HepG2 (cell line): ENCODE results near the gene GMCL2. TPM values are rescaled to one million over a fixed set of nuclear protein-coding genes. Genes with fewer than 3 reads are reported as not detected.
A peak's percentile ranks its signal among the peaks of the same experiment; 100 is the strongest.

Experiments
- AGO2 ChIP-seq: fragments of 200-400 bp; formaldehyde crosslinking; optimal IDR thresholded peaks from 2 replicates; pipeline ENCODE3; 2017; ENCODE audit warnings: mild to moderate bottlenecking, low read depth, low read length, moderate library complexity
- ARNT2 ChIP-seq: sonication (generic); formaldehyde crosslinking; IDR thresholded peaks from 2 replicates; pipeline ENCODE4 v1.8.0; 2022; ENCODE audit warnings: mild to moderate bottlenecking, low read depth, missing genetic modification reagents, moderate library complexity
- ATF1 ChIP-seq: IDR thresholded peaks from 2 replicates; pipeline ENCODE4 v1.6.1; 2016; ENCODE audit warnings: mild to moderate bottlenecking, control low read depth
- CBX2 ChIP-seq, 2 experiments: fragments of 200-600 bp in 1 of 2; sonication (generic); formaldehyde crosslinking in 1 of 2; IDR thresholded peaks; 2 replicates each; pipeline versions ENCODE4 v1.7.0 to v1.8.1; 2018 to 2022; ENCODE audit warnings: low read depth in 2 of 2, low read length in 1 of 2, mild to moderate bottlenecking in 1 of 2, missing genetic modification reagents in 1 of 2
- CBX5 ChIP-seq: sonication (generic); formaldehyde crosslinking; IDR thresholded peaks from 2 replicates; pipeline ENCODE4 v1.4.0; 2020; ENCODE audit warnings: missing genetic modification reagents, borderline replicate concordance
- HMGA1 ChIP-seq: sonication (generic); formaldehyde crosslinking; conservative IDR thresholded peaks from 2 replicates; pipeline ENCODE4 v1.4.0; 2020; ENCODE audit warnings: missing genetic modification reagents
- LCORL ChIP-seq, 2 experiments: fragments of 450-650 bp in 1 of 2; sonication (generic) in 1 of 2; formaldehyde crosslinking in 1 of 2; IDR thresholded peaks; 2 replicates each; pipeline versions ENCODE4 v1.5.0 to v1.6.1; 2017 to 2020; ENCODE audit warnings: antibody characterized with exemption in 1 of 2, missing genetic modification reagents in 1 of 2
- MIER2 ChIP-seq: IDR thresholded peaks from 2 replicates; pipeline ENCODE4 v1.6.1; 2016; ENCODE audit warnings: missing biosample characterization, missing genetic modification reagents
- PHF21A ChIP-seq: sonication (generic); formaldehyde crosslinking; IDR thresholded peaks from 2 replicates; pipeline ENCODE4 v1.5.0; 2020; ENCODE audit warnings: mild to moderate bottlenecking, missing genetic modification reagents
- SIN3B ChIP-seq: fragments of 150-350 bp; IDR thresholded peaks from 2 replicates; pipeline ENCODE4 v1.6.1; 2014; ENCODE audit warnings: low read length
- SNRNP70 ChIP-seq: fragments of 200-400 bp; formaldehyde crosslinking; IDR thresholded peaks from 2 replicates; pipeline ENCODE4 v1.6.1; 2017; ENCODE audit warnings: mild to moderate bottlenecking, low read depth, low read length, moderate library complexity
- SRSF9 ChIP-seq: fragments of 200-400 bp; formaldehyde crosslinking; IDR thresholded peaks from 2 replicates; pipeline ENCODE4 v1.6.1; 2018; ENCODE audit warnings: borderline replicate concordance, mild to moderate bottlenecking, low read depth, low read length; ENCODE audit not compliant: insufficient read depth, poor library complexity, severe bottlenecking
- SSRP1 ChIP-seq: IDR thresholded peaks from 2 replicates; pipeline ENCODE4 v1.6.1; 2016; ENCODE audit warnings: control low read depth
- SYNCRIP ChIP-seq: fragments of 200-400 bp; formaldehyde crosslinking; IDR thresholded peaks from 2 replicates; pipeline ENCODE4 v1.6.1; 2018; ENCODE audit warnings: mild to moderate bottlenecking, low read depth, low read length; ENCODE audit not compliant: insufficient read depth
- TBX3 ChIP-seq: fragments of 450-650 bp; IDR thresholded peaks from 2 replicates; pipeline ENCODE4 v1.6.1; 2017; ENCODE audit warnings: antibody characterized with exemption, mild to moderate bottlenecking, inconsistent platforms, borderline replicate concordance
- TCF7L2 ChIP-seq: IDR thresholded peaks from 2 replicates; pipeline ENCODE4 v1.6.1; 2011; ENCODE audit warnings: mild to moderate bottlenecking, low read depth, low read length, moderate library complexity
- ZBTB3 ChIP-seq: sonication (generic); formaldehyde crosslinking; IDR thresholded peaks from 2 replicates; pipeline ENCODE4 v1.4.0; 2020; ENCODE audit warnings: low read depth, mild to moderate bottlenecking, moderate library complexity, missing genetic modification reagents, borderline replicate concordance
- ZFP37 ChIP-seq: sonication (generic); formaldehyde crosslinking; IDR thresholded peaks from 2 replicates; pipeline ENCODE4 v1.4.0; 2020; ENCODE audit warnings: missing genetic modification reagents, borderline replicate concordance
- ZFP41 ChIP-seq: sonication (generic); formaldehyde crosslinking; IDR thresholded peaks from 2 replicates; pipeline ENCODE4 v1.4.0; 2020; ENCODE audit warnings: mild to moderate bottlenecking, missing genetic modification reagents, borderline replicate concordance
- ZNF180 ChIP-seq: sonication (generic); formaldehyde crosslinking; IDR thresholded peaks from 2 replicates; pipeline ENCODE4 v1.4.0; 2020; ENCODE audit warnings: low read depth, missing genetic modification reagents, borderline replicate concordance
- ZNF296 ChIP-seq: sonication (generic); formaldehyde crosslinking; conservative IDR thresholded peaks from 2 replicates; pipeline ENCODE4 v1.5.0; 2020; ENCODE audit warnings: mild to moderate bottlenecking, missing genetic modification reagents
- ZNF33B ChIP-seq: sonication (generic); formaldehyde crosslinking; IDR thresholded peaks from 2 replicates; pipeline ENCODE4 v1.5.1; 2020; ENCODE audit warnings: mild to moderate bottlenecking, missing genetic modification reagents
- ZNF670 ChIP-seq: sonication (generic); formaldehyde crosslinking; IDR thresholded peaks from 2 replicates; pipeline ENCODE4 v1.8.0; 2022; ENCODE audit warnings: mild to moderate bottlenecking, missing genetic modification reagents, borderline replicate concordance
- ZNF747 ChIP-seq: sonication (generic); formaldehyde crosslinking; IDR thresholded peaks from 2 replicates; pipeline ENCODE4 v1.8.1; 2023; ENCODE audit warnings: missing genetic modification reagents, mild to moderate bottlenecking, borderline replicate concordance
- ZSCAN31 ChIP-seq: sonication (generic); formaldehyde crosslinking; IDR thresholded peaks from 2 replicates; pipeline ENCODE4 v1.5.0; 2020; ENCODE audit warnings: low read depth, mild to moderate bottlenecking, missing genetic modification reagents
- polyA plus RNA-seq, 8 experiments: library from polyadenylated mRNA; depleted of rRNA in 3 of 8; stranded (reverse) in 7 of 8; unstranded in 1 of 8; fragments of >200 nt; fragmentation: Illumina TruSeq in 4 of 8; extraction: Trizol in 4 of 8; gene quantifications; 2 replicates each; pipeline versions ENCODE4 v1.2.1 to v1.2.3, GENCODE V29; 2011 to 2016; ENCODE audit warnings: low read depth in 4 of 8, missing spikeins in 1 of 8, mixed read lengths in 1 of 8; ENCODE audit not compliant: insufficient read depth in 1 of 8
- total RNA-seq, 5 experiments: library from RNA; depleted of rRNA; stranded (reverse); fragments of >200 nt; fragmentation: Illumina TruSeq; extraction: Trizol; gene quantifications; 2 replicates each; pipeline ENCODE4 v1.2.3, GENCODE V29; 2016; ENCODE audit warnings: low read depth in 1 of 5
- TF ChIP-seq, protein P1 (sequence below): sonication (generic); formaldehyde crosslinking; IDR thresholded peaks from 2 replicates; pipeline ENCODE4 v1.5.1; 2020; ENCODE audit warnings: mild to moderate bottlenecking, missing genetic modification reagents, moderate library complexity
- TF ChIP-seq, protein P2 (sequence below): sonication (generic); formaldehyde crosslinking; IDR thresholded peaks from 2 replicates; pipeline ENCODE4 v1.8.0; 2022; ENCODE audit warnings: missing genetic modification reagents, low read depth, mild to moderate bottlenecking, borderline replicate concordance

GMCL2 gene
- total and polyA plus RNA-seq, 2 of the 13 experiments (the other 11 are each of a cell fraction or from before 2014, with no cell fraction given): 0.03 TPM; not detected in 1

DNA sequence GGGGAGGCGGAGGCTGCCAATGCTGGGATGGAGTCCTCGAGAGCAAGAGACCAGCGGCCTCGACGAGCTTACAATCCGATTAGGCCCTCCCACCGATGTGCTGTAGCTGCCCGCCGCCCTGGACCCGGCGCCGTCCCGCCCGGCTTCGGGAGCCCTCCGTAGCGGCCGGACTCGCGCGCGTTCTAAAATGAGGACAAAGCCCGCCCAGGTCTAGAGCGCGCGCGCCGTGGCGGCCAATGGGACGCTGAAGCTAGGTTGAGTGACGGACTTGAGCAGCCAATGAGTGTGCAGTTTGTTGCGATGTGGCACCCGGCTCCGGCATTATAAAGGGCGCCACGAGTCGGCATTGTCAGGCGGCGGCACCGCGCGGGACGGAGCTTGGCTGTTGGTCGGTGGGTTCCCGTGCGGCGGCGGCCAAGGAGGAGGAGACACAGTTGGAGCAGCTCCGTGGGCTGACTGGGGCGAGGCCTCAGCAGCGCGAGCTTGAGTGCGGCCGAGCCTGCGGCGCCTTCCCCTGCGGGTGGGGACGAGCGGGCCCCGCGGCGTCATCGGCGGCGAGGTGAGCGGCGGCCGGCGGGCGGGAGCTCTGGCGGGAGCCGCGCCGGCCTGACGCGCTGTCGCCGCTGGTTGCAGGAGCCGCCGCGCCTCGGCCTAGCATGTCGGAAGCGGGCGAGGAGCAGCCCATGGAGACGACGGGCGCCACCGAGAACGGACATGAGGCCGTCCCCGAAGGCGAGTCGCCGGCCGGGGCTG lies 17.2 kb upstream of the GMCL2 start, which contains the start of gene HNRNPAB (continued):
- TF ChIP-seq ARNT2 (CRISPR knock-in tag) (peak; percentile 86), ZNF33B (CRISPR knock-in tag) (peak; percentile 88), LCORL (IDR thresholded peaks at IDR 0.05) (no peak), LCORL (CRISPR knock-in tag; IDR thresholded peaks at IDR 0.05) (peak; percentile 57; the same call in 1 of the 2 replicates), CBX5 (CRISPR knock-in tag) (0 out of 2 replicates have a peak, but pooled peaks have one; percentile 46), TBX3 (no peak), HMGA1 (no peak), ZNF180 (CRISPR knock-in tag) (peak; percentile 26; the same call in 1 of the 2 replicates), ZFP37 (0 out of 2 replicates have a peak, but pooled peaks have one; percentile 28), ZBTB3 (CRISPR knock-in tag) (peak; percentile 80; the same call in 1 of the 2 replicates), CBX2 (IDR thresholded peaks at IDR 0.05; ENCODE audit: low read depth, low read length) (no peak), CBX2 (CRISPR knock-in tag; IDR thresholded peaks at IDR 0.05; ENCODE audit: low read depth) (no peak; the same call in 1 of the 2 replicates), AGO2 (peak; percentile 95), ZNF670 (CRISPR knock-in tag) (no peak; the same call in 1 of the 2 replicates), SRSF9 (no peak), PHF21A (CRISPR knock-in tag) (0 out of 2 replicates have a peak, but pooled peaks have one; percentile 59), MIER2 (CRISPR knock-in tag) (peak; percentile 63; the same call in 1 of the 2 replicates), ATF1 (no peak), ZSCAN31 (0 out of 2 replicates have a peak, but pooled peaks have one; percentile 37), SIN3B (no peak), ZNF296 (CRISPR knock-in tag) (no peak; the same call in 1 of the 2 replicates), ZNF747 (no peak; the same call in 1 of the 2 replicates), SYNCRIP (no peak), TCF7L2 (no peak), SSRP1 (CRISPR knock-in tag) (no peak), ZFP41 (CRISPR knock-in tag) (peak; percentile 82; the same call in 1 of the 2 replicates), SNRNP70 (no peak)
- TF ChIP-seq, protein P1, sequence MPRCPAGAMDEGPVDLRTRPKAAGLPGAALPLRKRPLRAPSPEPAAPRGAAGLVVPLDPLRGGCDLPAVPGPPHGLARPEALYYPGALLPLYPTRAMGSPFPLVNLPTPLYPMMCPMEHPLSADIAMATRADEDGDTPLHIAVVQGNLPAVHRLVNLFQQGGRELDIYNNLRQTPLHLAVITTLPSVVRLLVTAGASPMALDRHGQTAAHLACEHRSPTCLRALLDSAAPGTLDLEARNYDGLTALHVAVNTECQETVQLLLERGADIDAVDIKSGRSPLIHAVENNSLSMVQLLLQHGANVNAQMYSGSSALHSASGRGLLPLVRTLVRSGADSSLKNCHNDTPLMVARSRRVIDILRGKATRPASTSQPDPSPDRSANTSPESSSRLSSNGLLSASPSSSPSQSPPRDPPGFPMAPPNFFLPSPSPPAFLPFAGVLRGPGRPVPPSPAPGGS (CRISPR knock-in tag): peak; percentile 83
- TF ChIP-seq, protein P2, sequence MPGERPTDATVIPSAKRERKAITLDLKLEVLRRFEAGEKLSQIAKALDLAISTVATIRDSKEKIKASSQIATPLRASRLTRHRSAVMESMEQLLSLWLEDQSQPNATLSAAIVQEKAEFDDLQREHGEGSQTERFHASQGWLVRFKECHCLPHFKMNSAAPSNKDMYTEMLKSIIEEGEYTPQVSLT (CRISPR knock-in tag): no peak
